Mammary epithelial cell (primary cell): ENCODE results near the gene GTF2H4.

Experiments used
- EZH2 ChIP-seq: IDR thresholded peaks from 2 replicates; pipeline ENCODE4 v1.6.1; 2012; ENCODE audit warnings: low read length, inconsistent platforms, borderline replicate concordance
- TF ChIP-seq, protein P1 (sequence below), 2 donors: IDR thresholded peaks in 1 of 2; conservative IDR thresholded peaks in 1 of 2; 2 replicates each; pipeline ENCODE4 v1.5.1; 2011 to 2012; ENCODE audit warnings: inconsistent platforms in 2 of 2, low read length in 2 of 2, mild to moderate bottlenecking in 2 of 2, control low read depth in 1 of 2, low read depth in 1 of 2; ENCODE audit not compliant: insufficient read depth in 1 of 2; ENCODE audit errors: extremely low read depth in 1 of 2

DNA sequence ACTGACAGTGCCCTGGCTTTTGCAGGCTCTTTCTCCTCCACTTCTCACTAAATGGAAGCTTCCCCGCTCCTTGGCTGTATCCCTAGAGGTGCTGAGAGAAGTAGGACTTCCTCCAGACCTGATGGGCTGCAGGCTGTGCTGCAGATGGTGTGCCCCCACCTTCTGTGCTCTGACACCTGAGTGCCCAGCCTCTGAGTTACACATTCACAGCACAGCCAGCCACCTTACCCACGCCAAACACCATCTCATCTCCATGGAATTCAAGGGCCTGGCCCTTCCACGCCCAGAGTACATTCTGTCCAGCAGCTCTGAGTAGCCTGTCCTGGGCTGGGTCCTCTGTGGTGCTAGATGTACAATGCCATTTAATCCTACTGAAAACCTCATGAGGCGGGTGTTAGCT is 18.6 kb downstream of the GTF2H4 start:
- TF ChIP-seq, protein P1, sequence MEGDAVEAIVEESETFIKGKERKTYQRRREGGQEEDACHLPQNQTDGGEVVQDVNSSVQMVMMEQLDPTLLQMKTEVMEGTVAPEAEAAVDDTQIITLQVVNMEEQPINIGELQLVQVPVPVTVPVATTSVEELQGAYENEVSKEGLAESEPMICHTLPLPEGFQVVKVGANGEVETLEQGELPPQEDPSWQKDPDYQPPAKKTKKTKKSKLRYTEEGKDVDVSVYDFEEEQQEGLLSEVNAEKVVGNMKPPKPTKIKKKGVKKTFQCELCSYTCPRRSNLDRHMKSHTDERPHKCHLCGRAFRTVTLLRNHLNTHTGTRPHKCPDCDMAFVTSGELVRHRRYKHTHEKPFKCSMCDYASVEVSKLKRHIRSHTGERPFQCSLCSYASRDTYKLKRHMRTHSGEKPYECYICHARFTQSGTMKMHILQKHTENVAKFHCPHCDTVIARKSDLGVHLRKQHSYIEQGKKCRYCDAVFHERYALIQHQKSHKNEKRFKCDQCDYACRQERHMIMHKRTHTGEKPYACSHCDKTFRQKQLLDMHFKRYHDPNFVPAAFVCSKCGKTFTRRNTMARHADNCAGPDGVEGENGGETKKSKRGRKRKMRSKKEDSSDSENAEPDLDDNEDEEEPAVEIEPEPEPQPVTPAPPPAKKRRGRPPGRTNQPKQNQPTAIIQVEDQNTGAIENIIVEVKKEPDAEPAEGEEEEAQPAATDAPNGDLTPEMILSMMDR (conservative IDR thresholded peaks at IDR 0.05 in 1 of 2, IDR thresholded peaks at IDR 0.05 in 1 of 2; ENCODE audit: extremely low read depth in 1 of 2, insufficient read depth in 1 of 2, low read depth in 1 of 2, low read length in 2 of 2): no peak
- TF ChIP-seq EZH2: no peak
